Hematopoietic multipotent progenitor cell treated with erythropoietin and hydrocortisone succinate and interleukin-3 and kit ligand, for 8 days (in vitro differentiated cells): ENCODE data around the gene PCDHGA1.
"Not testable (repeated sequence)": the region's sequence is repeated elsewhere in the genome, so short reads cannot be mapped to it uniquely, and the experiment has no call there.

Experiments used
- DNase-seq: peaks from one replicate; pipeline ENCODE4 v3.0.0-alpha.2; 2015

PCDHGA1 gene

DNA sequence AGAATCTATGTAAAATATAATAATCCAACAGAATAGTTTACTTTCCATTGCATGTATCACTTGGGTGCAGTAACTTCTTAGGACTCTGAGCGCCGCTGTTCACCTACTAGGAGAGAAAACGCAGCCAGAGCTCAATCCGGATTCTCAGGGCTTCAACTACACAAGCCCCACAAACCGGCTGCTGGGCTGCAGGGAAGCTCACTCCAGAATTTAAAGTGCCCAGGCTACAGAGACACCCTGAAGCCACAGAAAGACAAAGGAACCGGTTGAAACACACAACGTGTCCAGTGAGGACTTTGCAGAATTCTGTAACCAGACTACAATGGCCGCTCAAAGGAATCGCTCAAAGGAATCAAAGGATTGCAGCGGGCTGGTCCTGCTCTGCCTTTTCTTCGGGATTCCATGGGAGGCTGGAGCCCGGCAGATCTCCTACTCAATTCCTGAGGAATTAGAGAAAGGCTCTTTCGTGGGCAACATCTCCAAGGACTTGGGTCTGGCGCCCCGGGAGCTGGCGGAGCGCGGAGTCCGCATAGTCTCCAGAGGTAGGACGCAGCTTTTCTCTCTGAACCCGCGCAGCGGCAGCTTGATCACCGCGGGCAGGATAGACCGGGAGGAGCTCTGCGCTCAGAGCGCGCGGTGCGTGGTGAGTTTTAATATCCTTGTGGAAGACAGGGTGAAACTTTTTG lies 82.7 kb downstream of the PCDHGA1 start, which contains the start of gene PCDHGA10:
TSS of gene PCDHGA10 (plus strand) at position 134 of the 686 bp plus-strand sequence. CDS start at position 323, 189 bp downstream.
- DNase-seq: peak; percentile 68

DNA sequence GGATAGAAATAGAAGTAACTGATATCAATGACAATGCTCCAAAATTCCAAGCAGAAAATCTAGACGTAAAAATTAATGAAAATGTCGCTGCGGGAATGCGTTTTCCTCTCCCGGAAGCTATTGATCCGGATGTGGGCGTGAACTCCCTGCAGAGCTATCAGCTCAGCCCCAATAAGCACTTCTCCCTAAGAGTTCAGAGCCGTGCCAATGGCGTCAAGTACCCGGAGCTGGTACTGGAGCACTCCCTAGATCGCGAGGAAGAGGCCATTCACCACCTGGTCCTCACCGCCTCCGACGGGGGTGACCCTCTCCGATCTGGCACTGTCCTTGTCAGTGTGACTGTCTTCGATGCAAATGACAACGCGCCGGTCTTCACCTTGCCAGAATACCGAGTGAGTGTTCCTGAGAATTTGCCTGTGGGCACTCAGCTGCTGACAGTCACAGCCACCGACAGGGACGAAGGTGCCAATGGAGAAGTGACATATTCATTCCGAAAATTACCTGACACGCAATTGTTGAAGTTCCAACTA lies 83.3 kb downstream of the PCDHGA1 start:
- no peak for DNase-seq

GRCh38 chr5:141414548-141415274 lies 84.4 kb downstream of the PCDHGA1 start:
- not testable (repeated sequence) for DNase-seq

GRCh38 chr5:141415275-141415618 lies 84.9 kb downstream of the PCDHGA1 start:
- DNase-seq: not testable (repeated sequence)

DNA sequence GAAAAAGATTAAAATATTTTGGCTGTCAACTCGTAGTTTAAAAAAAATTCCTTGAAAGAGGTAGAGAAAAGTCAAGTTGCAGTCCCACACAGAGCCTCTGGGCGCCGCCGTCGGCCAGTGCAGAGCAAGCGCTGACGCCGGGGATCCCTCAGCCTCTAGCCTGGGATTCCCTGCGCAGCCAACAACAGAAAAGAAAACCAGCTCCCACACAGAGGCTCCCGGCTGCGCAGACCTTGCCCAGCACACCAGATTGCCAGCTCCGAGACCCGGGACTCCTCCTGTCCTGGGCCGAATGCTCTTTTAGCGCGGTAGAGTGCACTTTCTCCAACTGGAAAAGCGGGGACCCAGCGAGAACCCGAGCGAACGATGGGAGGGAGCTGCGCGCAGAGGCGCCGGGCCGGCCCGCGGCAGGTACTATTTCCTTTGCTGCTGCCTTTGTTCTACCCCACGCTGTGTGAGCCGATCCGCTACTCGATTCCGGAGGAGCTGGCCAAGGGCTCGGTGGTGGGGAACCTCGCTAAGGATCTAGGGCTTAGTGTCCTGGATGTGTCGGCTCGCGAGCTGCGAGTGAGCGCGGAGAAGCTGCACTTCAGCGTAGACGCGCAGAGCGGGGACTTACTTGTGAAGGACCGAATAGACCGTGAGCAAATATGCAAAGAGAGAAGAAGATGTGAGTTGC lies 87.3 kb downstream of the PCDHGA1 start, which contains the start of gene PCDHGB7:
TSS of gene PCDHGB7 (plus strand) at position 184 of the 679 bp plus-strand sequence. CDS start at position 367, 183 bp downstream.
- DNase-seq: peak; percentile 60

GRCh38 chr5:141419074-141419880 lies 89.0 kb downstream of the PCDHGA1 start:
- no peak for DNase-seq

- DNase-seq: peak; percentile 67
These were observed 90.7 kb downstream of the PCDHGA1 start, which contains the start of gene PCDHGA11 for GRCh38 chr5:141420855-141421488. Gene PCDHGA11 (plus strand): TSS chr5:141421051. CDS start chr5:141421228, 177 bp downstream.

- no peak for DNase-seq
These were observed 91.2 kb downstream of the PCDHGA1 start for GRCh38 chr5:141421489-141421855.

- no peak for DNase-seq
These were observed 92.5 kb downstream of the PCDHGA1 start for GRCh38 chr5:141422742-141423291.

- no peak for DNase-seq
These were observed 97.6 kb downstream of the PCDHGA1 start for GRCh38 chr5:141427783-141428426.

DNA sequence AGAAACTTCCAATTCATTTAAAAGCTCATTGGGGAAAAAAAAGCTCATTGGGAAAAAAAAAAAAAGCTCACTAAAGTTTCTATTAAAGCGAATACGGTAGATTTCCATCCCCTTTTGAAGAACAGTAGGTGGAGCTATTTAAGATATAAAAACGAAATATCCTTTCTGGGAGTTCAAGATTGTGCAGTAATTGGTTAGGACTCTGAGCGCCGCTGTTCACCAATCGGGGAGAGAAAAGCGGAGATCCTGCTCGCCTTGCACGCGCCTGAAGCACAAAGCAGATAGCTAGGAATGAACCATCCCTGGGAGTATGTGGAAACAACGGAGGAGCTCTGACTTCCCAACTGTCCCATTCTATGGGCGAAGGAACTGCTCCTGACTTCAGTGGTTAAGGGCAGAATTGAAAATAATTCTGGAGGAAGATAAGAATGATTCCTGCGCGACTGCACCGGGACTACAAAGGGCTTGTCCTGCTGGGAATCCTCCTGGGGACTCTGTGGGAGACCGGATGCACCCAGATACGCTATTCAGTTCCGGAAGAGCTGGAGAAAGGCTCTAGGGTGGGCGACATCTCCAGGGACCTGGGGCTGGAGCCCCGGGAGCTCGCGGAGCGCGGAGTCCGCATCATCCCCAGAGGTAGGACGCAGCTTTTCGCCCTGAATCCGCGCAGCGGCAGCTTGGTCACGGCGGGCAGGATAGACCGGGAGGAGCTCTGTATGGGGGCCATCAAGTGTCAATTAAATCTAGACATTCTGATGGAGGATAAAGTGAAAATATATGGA lies 100.2 kb downstream of the PCDHGA1 start, which contains the start of gene PCDHGA12:
TSS of gene PCDHGA12 (plus strand) at position 176 of the 782 bp plus-strand sequence. CDS start at position 429, 253 bp downstream.
- peak; percentile 66 for DNase-seq

- no peak for DNase-seq
These were observed 101.0 kb downstream of the PCDHGA1 start for GRCh38 chr5:141431286-141431685.

GRCh38 chr5:141432308-141432707 lies 102.0 kb downstream of the PCDHGA1 start:
- not testable (repeated sequence) for DNase-seq

DNA sequence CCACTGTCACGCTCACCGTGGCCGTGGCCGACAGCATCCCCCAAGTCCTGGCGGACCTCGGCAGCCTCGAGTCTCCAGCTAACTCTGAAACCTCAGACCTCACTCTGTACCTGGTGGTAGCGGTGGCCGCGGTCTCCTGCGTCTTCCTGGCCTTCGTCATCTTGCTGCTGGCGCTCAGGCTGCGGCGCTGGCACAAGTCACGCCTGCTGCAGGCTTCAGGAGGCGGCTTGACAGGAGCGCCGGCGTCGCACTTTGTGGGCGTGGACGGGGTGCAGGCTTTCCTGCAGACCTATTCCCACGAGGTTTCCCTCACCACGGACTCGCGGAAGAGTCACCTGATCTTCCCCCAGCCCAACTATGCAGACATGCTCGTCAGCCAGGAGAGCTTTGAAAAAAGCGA lies 102.4 kb downstream of the PCDHGA1 start:
- DNase-seq: not testable (repeated sequence)

- no peak for DNase-seq
These were observed 103.7 kb downstream of the PCDHGA1 start for GRCh38 chr5:141434006-141434405.

DNA sequence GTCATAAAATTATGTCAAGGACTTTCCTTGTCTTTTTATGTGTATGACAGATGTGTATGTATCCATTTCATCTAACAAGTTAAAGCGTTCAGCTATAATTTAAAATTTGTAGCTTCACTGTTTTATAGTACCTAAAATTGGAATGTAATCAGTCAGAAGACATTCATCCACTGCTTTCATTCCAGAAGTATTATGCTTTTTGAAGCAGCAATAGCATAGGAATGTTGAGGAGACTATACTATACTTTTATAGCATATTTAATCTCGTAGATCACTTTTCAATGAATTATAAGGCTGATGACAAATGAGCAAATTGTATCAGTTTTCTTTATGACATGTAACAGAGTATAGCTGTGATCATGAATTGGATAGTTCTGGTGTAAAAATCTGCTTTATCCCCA lies 106.9 kb downstream of the PCDHGA1 start:
- no peak for DNase-seq

DNA sequence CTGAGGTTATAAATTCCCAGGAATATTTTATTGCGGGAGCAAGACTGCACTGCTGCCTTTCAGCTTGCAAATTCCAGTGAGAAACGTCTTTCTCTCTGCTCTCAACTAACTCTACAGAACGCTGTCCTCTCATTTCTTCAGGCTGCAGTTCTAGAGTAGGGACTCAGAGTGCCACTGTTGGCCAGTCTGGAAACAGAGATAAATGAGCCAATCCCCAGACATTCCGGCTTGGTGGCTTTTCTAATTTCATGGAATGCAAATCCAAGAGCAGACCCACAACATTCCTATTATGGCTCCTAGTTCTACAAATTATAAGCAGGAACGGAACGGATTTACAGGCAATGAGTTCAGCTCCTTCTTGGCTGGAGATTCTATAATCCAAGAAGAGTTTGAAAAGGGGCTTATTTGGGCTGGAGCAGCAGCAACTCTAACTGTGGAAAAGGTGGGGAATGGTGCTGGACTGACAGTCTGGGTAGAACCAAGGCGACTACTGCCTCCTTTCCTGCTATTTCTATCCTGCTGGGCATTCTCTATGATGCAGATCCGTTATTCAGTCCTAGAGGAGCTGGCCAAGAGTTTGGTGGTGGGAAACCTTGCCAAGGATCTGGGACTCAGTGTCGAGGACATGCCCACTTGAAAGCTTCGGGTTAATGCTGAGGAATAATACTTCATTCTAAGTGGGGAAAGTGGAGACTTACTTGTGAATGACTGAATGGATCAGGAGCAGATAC lies 109.3 kb downstream of the PCDHGA1 start:
- no peak for DNase-seq

- DNase-seq: no peak
These were observed 110.0 kb downstream of the PCDHGA1 start for GRCh38 chr5:141440341-141440740.

DNA sequence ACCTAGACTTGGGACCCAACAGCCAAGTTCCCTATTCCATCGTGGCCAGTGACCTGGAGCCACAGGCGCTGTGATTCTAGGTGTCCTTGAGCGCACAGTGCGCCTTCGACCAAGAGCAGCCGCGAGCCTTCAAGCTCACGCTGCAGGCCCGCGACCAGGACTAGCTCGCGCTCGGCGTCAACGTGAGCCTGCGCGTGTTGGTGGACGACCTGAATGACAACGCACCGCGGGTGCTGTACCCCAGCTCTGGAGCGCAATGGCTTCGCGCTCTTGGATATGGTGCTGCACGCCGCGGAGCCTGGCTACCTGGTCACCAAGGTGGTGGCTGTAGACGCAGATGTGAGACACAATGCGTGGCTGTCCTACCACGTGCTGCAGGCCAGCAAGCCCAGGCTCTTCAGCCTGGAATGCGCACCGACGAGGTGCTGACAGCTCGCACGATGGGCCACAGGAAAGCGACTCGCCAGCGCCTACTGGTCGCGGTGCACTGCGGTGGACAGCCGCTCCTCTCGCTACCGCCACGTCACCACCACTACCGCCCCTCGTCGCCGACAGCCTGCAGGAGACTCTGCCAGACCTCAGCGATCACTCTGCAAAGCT lies 111.4 kb downstream of the PCDHGA1 start:
- DNase-seq: no peak
